Skin epidermis (tissue), 12 donors: ENCODE data around the gene CACNA1E.
"Not testable (repeated sequence)": the region's sequence is repeated elsewhere in the genome, so short reads cannot be mapped to it uniquely, and the experiment has no call there.

Source experiments
- H3K27ac ChIP-seq, 21 experiments: fragments of 200-600 bp; sonication (generic) in 11 of 21; one replicate each; pipeline ENCODE4 v1.5.0; 2020; ENCODE audit warnings: mild to moderate bottlenecking in 3 of 21, inconsistent platforms in 2 of 21, moderate library complexity in 2 of 21
- H3K4me3 ChIP-seq, 7 experiments: fragments of 200-600 bp; sonication (generic) in 2 of 7; one replicate each; pipeline ENCODE4 v1.5.0; 2020; ENCODE audit warnings: inconsistent platforms in 2 of 7, mild to moderate bottlenecking in 2 of 7, moderate library complexity in 1 of 7

The CACNA1E gene

DNA sequence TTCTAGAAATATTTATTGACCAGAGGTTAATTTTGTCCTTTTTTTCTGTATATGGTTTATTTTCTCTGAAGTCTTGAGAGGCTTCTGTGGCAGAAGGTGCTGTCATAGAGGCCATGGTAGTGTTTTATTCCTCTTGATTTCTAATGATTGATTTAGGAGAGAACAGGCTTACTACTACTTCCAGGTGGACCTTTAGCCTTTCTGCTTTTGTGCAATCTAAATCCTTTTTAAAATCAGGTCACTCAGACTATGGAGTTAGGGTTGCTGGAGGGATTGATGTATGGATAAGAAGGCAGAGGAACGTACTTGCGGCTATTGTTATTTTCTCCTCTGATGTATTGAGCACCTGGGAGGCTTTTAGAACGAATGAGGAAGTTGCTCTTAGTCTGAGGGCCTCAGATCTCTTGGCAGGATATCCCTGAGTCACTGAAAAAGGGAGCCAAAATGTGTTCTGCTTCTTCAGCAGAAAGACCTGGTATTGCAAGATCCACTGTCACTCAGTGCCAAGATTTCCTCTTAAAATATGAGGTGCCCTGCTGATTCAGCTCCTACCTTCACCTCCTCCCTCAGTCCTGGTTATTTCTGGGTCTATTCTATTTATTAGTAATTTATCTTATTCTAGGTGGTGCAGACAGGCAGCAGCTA, 300.8 kb downstream of the CACNA1E start:
- Histone ChIP-seq H3K27ac (peak overlapping the region in 1 of 21 experiments; percentile 27), H3K4me3 (no peak overlapping the region)

DNA sequence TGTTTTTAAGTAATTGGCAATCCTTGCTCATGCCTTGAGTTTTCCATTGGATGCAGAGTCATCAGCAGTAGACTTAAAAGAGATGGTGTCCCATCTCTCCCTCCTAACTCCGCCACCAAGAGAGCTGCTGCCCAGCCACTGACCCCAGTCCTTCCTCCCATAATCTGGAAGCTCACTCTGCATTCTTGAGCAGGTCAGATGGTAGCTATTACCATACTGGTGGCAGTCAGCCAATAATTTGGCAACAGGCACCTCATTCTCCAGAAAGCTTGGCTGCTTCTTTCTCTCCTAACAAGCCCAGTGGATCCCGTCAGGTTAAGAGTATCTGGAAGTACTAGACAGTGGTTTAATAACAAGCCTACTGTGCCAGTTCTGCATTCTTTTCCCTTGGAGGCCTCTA, 306.1 kb downstream of the CACNA1E start:
- Histone ChIP-seq H3K4me3 (no peak overlapping the region), H3K27ac (no peak overlapping the region)

DNA sequence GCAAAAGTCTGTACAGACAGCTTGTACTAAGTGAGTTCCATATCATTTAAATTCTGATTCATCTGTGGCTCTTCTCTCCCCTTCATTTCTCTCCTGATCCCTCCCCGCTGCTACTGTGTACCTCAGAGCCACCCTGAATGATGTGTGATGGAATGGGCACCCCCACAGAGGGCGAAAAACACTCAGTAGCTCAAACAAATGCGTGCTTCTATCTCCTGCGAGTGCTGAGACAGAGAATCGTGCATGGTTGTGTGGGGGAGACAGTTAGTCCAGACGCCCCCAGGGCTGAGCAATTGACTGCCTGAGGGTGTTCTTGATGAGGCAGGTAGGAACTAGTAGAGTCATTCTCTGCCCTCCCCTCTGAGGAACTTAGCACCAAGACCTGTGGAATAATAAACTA, 308.4 kb downstream of the CACNA1E start:
- Histone ChIP-seq H3K27ac (no peak overlapping the region), H3K4me3 (no peak overlapping the region)

DNA sequence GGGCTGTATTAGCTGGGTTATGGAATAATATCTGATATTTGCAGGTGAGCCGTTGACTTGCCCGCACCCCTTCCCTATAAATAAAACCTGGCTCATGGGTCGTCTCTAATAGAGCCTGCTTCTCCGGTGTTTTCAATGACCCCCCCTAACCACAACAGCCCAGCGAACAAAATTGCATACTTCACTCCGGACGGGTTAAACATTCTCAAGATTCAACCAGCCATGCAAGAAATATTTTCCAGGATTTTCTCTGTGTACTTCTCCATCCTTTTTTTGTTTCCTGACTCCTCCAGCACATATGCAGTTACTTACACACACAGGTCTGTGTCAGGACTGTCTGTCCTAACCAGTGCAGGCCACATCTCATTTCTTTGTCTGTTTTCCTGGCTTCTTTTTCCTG, 310.5 kb downstream of the CACNA1E start:
- H3K4me3 ChIP-seq = no peak overlapping the region
- no peak overlapping the region for H3K27ac ChIP-seq

DNA sequence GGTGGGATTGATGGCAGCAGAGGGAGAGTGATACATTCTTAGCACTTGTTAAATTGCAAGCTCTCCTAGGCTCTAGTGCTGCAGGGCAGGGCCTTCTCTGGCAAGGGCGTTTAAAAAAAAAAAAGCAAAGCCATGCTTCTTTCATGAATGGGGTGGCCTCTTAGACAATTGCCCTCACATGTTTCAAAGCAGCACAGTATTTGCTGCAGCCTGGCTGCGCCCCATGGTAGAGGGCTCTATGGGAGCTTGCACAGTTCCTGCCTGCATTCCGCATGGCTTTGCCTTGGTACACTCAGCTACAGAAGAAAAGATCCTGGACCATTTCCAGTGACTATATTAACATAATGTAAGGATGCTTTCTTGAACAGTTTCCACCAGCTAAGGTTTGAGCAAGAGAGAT, 311.0 kb downstream of the CACNA1E start:
- H3K4me3 ChIP-seq = no peak overlapping the region

DNA sequence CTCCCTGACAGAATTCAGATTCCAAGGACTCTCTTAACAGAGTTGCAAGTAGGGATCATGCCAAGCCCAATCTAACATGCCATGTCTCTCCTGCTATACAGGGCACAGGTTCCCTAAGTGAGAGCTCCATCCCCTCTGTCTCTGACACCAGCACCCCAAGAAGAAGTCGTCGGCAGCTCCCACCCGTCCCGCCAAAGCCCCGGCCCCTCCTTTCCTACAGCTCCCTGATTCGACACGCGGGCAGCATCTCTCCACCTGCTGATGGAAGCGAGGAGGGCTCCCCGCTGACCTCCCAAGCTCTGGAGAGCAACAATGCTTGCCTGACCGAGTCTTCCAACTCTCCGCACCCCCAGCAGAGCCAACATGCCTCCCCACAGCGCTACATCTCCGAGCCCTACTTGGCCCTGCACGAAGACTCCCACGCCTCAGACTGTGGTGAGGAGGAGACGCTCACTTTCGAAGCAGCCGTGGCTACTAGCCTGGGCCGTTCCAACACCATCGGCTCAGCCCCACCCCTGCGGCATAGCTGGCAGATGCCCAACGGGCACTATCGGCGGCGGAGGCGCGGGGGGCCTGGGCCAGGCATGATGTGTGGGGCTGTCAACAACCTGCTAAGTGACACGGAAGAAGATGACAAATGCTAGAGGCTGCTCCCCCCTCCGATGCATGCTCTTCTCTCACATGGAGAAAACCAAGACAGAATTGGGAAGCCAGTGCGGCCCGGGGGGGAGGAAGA, 315.0 kb downstream of the CACNA1E start:
- Histone ChIP-seq H3K4me3 (no peak overlapping the region), H3K27ac (no peak overlapping the region)

More for the DNA sequence above, 311.0 kb downstream of the CACNA1E start:
- H3K27ac ChIP-seq = no peak overlapping the region

DNA sequence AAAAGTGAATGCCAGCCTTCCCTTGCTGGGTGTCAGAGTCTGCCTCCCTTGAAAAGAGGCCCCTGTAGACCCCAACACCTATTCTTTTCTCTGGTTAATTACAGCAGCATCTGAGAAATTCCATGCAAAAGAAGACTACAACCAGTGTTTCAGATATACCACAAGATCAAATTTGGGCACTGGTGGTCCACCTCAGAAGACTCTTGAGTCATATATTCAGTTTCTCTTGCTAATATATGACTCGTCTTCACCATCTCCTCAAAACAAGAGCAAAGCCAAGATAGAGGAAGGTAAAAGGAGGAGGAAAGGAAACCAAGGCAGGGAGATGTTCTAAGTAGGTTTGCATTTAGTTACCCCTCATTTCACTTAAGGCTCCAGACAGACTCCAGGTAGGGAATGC, 318.3 kb downstream of the CACNA1E start:
- Histone ChIP-seq H3K27ac (no peak overlapping the region), H3K4me3 (no peak overlapping the region)

DNA sequence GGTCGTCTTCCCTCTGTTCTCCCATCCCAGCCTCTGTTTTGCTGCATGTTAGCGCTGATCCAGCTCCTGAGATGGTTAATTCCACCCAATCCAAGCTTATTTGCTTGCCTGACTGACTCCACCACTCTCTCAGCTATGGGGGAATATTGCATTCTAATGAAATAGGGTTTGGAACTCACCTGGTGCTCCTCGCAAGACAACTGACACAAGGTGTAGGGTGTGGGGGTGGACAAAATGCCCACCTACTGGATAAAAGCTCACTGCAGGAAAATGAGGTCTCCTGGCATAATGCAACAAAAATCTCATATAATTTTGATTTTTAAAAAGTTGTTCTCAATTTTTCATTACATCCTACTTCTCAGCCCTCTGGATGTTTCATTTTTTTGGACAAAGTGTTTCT, 319.1 kb downstream of the CACNA1E start:
- H3K27ac ChIP-seq = no peak overlapping the region

DNA sequence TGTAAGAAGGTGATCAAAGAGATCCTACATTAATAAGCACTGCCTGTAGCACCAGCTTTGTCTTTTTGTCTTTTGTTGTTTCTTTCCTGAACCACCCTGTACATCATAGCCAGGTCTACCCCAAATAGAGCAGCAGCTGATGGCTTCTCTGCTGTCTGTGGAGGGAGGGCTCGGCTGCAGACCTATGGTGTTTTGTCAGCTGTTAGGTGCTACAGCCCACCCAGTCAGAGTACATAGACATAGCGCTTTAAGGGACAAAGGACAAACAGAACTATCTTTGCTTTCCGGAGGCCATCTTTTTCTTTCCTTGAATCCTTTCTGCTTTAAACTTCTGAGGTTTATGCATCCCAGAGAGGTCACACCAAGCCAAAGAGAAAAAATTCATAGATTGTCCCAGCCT, 320.1 kb downstream of the CACNA1E start:
- Histone ChIP-seq H3K27ac (no peak overlapping the region), H3K4me3 (no peak overlapping the region)

More for the DNA sequence above, 319.1 kb downstream of the CACNA1E start:
- no peak overlapping the region for H3K4me3 ChIP-seq

DNA sequence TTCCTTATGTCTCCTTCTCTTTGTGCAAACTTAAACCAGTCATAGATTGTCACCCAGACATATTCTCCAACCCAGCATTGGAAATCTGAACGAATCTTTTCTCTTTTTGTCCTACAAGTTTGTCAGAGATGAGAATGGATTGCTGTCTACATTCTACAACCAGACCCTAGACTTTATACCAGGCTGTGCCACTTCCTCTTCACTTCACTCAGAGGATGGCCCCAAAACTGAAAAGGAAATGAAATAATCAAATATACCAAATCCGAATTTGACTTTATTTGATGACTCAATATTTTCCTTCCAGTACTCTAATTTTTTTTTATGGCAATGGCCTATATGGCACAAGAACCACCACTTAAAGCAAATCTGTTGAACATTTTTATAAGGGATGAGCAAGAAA, 321.7 kb downstream of the CACNA1E start:
- Histone ChIP-seq H3K27ac (no peak overlapping the region), H3K4me3 (no peak overlapping the region)

DNA sequence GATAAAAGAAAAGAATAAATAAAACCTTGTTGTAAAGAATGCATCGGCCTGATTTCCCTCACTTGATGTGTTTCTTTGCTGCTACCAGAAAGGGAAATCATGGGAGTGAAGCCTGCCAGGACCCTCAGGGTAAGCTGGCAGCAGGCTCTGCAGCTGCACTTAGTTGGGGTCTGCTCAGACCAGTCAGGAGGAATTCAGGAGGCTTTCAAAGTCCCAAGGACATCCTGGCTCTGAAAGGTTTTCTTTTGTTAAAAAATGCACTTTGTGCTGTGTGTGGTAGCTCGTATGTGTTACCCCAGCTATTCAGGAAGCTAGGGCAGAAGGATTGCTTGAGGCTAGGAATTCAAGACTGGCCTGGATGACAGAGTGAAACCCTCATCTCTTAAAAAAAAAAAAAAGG, 323.4 kb downstream of the CACNA1E start:
- Histone ChIP-seq H3K27ac (no peak overlapping the region), H3K4me3 (no peak overlapping the region)

DNA sequence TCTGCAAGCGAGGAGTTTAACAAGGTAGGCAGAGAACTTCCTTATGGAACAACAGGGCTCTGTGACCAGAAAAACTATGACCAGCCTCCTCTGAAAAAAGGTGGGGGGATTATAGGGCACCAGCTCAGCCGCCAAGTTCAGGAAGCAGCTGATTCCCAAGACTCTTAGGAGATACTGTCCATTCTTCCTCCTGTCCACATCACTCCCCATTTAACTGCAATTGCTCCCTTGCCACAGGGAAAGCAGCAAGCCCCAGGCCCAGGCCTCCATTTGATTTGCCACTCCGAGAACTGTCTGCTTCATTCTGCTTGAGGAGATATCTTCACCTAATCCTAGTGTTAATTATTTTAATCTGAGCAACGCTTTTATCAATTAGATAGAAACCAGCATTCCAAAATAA, 323.9 kb downstream of the CACNA1E start:
- H3K4me3 ChIP-seq = no peak overlapping the region
- no peak overlapping the region for H3K27ac ChIP-seq

DNA sequence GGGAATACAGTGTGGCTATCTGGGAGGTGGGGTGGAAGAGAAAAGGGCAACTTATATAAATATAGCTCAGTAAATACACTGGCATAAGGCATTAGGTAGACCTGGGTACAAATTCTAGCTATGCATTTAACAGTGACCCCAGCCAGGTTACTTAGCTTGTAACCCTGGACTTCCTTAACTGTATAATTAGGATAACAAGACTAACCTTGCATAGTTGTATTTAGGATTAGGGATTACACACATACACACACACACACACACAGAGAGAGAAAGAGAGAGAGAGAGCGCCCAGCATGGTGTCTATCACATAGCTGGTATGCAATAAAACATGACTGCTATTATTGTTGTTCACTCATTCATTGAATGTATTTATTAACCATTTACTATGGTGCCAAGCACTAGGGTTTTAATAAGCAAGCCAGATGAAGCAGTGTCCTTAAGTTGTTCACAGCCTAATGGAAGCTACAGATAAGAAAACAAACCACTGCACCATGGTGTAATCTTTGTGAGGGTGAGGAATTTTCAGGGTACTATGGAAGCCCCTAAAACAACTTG, 326.8 kb downstream of the CACNA1E start:
- H3K4me3 ChIP-seq = no peak overlapping the region
- no peak overlapping the region for H3K27ac ChIP-seq

DNA sequence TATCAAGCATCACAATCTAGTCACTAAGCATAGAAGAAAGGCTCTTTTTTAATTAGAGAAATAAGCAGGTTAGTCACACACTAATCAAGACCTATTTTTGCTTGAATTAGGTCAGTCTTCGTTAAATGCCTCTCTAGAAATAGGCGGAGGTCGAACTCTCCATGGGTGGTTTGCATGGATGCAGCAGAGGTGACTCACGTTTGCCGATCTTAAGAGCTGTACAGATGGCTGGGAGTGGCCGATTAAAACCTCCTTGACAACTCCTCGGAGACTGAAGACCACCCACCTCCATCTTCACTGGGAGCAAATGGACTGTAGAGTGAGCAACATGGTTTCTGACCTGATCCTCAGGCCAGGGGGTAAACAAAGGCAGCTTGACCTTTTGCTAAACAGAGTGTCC, 328.9 kb downstream of the CACNA1E start:
- no peak overlapping the region for H3K27ac ChIP-seq
- H3K4me3 ChIP-seq = no peak overlapping the region

DNA sequence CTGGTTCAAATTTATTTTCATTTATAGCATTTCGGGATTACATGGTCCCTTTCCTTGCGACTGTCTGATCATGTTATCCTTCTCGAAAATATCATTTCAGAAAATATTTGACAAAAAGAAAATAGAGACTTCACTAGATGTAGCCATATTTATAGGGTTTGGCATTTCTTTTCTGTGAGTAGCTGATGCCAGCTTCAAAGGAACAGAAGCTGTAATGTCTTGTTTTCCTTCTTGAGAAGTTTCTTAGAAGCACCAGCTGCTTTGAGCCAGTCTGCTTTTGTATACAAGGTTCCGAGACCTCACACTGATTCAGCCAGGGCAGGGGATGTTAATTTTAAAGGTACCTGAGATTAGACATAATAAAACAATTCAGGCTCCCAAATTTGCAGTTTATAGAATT, 329.9 kb downstream of the CACNA1E start:
- no peak overlapping the region for H3K27ac ChIP-seq
- no peak overlapping the region for H3K4me3 ChIP-seq

DNA sequence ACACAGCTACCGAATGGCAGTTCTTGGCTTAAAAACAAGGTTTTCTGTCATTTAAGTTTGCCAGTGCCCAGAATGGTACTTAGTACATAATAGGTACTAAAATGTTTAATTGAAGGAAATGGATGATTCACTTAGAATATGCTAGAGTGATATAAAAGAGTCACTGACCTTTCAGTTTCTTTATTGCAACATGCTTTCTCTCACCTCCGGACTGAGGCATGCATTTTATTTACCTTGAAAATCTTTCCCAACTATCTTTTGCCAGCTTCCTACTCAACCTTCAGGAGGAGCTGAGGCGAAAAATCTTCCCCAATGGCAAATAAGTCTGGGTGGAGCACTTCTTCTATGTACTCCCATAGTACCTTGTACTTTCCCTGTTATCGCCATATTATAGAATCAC, 333.3 kb downstream of the CACNA1E start:
- H3K27ac ChIP-seq = no peak overlapping the region

DNA sequence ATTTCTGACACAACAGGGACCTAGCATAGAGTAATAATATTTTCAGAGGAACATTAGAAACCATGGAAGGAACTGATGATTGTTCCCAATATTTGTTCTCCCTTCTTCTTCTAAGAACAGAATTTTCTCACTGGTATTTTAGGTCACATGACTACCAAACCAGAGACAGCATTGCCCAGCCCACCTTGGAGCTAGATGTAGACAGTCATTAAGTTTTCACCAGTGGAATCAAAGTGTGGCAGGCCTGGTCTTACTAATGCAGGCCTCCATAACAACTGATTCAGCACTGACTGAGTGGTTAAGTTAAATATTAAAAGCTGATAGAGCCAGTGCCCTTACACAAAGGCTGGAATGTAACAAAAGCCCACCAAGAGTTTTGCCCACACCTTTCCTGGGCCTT, 333.8 kb downstream of the CACNA1E start:
- H3K4me3 ChIP-seq = no peak overlapping the region
- H3K27ac ChIP-seq = no peak overlapping the region

More for the DNA sequence above, 333.3 kb downstream of the CACNA1E start:
- no peak overlapping the region for H3K4me3 ChIP-seq

DNA sequence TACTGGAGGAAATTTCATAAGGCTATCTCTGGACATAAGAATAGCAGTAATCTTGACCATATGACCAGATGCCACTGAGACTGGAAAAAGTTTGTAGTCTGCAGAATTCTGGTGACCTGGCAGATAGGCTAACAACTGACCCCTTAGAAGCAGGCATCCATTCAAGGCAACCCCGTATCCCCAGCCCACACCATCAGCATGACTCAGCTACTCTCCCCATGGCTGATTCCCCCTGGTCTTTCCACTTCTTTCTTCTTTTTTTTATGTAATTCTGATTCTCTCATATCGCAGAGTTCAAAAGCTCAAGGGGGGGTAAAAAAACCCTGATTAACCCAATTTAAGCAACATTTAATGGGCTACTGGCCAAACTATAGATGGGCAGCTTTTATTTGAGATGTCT, 335.1 kb downstream of the CACNA1E start:
- Histone ChIP-seq H3K4me3 (no peak overlapping the region), H3K27ac (no peak overlapping the region)

DNA sequence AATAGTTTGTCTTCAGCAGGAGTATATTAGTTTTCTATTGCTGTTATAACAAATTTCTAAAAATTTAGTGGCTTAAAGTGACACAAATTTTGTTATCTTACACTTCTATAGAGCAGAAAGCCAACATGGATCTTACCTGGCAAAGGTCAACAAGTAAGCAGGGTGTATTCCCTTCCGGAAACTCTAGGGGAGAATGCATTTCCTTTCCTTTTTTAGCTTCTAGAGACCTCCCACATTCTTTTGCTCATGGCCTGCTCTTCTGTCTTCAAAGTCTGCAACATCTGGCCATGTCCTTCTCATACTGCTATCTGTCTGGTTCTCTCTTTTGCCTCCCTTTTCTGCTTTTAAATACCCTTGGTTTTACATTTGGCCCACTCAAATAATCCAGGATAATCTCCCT, 335.6 kb downstream of the CACNA1E start:
- no peak overlapping the region for H3K27ac ChIP-seq
- H3K4me3 ChIP-seq = no peak overlapping the region

DNA sequence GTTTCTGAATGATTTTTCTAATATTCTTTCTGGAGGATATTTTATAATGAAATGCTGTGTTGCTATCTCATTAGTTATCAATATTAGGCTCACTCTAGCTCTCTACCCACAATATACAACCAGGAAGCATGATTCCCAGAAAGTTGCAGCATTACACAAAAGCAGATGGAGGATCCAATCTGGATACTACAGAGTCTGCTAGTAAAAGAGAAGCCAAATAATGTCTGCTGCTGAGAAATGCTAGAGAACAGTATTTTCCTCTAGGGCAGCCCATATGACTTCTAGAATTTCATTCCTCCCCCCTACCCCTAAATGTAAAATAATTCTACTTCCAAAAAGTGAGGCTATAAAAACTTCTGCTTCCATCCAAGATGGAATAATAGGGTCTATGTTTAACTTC, 338.4 kb downstream of the CACNA1E start:
- Histone ChIP-seq H3K4me3 (no peak overlapping the region), H3K27ac (no peak overlapping the region)

DNA sequence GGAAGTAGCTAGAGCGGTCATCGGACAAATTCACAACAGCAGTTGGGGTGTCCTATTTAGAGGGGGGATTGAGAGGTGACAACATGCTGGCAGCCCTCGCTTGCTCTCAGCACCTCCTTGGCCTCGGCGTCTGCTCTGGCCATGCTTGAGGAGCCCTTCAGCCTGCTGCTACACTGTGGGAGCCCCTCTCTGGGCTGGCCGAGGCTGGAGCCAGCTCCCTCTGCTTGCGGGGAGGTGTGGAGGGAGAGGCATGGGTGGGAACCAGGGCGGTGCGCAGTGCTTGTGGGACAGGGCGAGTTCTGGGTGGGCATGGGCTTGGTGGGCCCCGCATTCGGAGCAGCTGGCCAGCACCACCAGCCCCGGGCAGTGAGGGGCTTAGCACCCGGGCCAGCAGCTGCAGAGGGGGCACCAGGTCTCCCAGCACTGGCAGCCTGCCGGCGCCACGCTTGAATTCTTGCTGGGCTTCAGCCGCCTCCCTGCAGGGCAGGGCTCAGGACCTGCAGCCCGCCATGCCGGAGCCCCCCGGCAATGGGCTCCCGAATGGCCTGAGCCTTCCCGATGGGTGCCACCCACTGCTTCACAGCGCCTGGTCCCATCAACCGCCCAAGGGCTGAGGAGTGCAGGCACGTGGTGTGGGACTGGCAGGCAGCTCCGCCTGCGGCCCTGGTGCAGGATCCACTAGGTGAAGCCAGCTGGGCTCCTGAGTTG, 349.0 kb downstream of the CACNA1E start:
- not testable (repeated sequence) for H3K4me3 ChIP-seq, H3K27ac ChIP-seq
